SKM-1 (cell line): Measurements from ENCODE around the gene GNG10.
"Not testable (repeated sequence)": the region's sequence is repeated elsewhere in the genome, so short reads cannot be mapped to it uniquely, and the experiment has no call there.

Experiments used
- DNase-seq: peaks from one replicate; lab custom pipeline; 2025; ENCODE audit not compliant: unreplicated experiment; lab: John Stamatoyannopoulos, UW

GNG10 gene

DNA sequence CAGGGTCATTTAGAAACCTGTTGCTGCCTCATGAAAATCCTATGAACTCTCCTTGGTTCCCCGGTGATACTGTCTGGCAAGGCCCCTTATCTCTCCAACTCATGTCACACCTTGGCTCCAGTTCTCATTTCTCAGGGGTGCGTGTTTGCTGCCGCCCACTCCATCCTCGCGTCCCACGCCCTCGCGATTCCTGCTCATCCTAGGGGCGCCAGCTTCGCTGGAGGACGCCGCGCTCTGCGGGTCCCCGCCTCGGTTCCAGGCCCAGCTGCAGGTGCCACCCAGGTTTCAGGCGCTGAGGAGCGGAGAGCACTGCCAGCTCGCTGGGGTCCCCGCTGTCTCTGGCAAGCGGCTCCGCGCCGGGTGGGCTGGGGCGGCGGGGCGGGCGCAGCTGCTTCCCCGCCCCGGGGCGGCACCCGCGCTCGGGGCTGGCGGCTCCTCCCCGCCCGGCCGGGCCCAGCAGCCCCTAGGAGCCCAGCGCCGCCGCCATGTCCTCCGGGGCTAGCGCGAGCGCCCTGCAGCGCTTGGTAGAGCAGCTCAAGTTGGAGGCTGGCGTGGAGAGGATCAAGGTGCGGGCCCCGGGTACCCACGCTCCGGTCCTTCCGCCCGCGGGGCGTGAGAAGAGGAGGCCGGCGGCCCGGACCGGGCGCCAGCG lies at the start of gene GNG10:
Gene GNG10, plus strand, starts transcription at position 456 of the 652 bp plus-strand sequence. Its CDS starts 30 bp downstream, at position 486.
- no peak for DNase-seq

DNA sequence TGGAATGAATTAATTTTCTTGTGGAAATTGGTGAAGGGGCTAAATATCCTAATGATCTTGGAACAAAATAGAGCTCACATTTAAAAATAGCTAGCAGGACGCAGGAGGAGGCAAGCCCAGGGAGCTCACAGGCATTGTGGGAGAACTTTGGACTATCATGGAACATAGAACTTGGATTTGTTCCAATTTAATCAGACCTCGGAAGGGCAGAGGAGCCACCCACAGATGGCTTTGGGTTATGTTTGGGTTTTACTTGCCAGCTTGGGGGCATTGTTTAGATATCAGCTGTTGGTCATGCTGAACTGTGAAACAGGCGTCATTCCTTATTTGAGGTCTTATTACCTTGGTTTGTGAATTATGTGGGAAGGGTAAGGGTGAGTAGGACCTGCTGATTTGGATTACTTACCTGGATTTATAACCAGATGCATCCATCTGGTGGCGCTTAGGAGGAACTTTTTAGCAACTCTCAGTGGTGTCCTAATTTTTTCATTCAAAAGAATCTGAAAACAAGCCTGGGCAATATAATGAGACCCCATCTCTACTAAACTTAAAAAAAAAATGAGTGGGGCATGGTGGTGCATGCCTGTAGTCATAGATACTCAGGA lies 47.9 kb upstream of the GNG10 start:
- no peak for DNase-seq

DNA sequence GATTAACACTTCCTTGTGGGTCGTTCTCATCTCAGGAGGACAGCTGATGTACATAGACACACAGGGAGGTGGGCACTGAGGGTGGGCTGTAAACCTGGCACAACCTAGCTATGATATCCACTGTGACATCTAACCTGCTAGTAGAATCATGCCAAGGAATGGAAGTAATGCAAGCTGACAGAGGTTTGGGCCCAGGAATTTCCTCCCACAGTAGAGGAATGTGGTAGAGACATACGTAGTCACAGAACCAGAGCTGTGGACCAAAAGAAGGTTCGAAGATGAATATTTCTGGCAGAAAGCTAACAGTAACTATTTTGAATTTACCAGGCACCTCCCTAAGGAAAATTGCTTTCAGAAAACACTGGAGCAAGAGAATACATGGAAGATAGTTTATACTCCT lies 45.5 kb upstream of the GNG10 start:
- no peak for DNase-seq

DNA sequence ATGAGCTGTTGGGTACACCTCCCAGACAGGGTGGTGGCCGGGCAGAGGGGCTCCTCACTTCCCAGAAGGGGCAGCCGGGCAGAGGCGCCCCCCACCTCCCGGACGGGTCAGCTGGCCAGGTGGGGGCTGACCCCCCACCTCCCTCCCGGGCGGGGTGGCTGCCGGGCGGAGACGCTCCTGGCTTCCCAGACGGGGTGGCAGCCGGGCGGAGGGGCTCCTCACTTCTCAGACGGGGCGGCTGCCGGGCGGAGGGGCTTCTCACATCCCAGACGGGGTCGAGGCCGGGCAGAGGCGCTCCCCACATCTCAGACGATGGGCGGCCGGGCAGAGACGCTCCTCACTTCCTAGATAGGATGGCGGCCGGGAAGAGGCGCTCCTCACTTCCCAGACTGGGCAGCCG lies 44.1 kb upstream of the GNG10 start:
- not testable (repeated sequence) for DNase-seq

DNA sequence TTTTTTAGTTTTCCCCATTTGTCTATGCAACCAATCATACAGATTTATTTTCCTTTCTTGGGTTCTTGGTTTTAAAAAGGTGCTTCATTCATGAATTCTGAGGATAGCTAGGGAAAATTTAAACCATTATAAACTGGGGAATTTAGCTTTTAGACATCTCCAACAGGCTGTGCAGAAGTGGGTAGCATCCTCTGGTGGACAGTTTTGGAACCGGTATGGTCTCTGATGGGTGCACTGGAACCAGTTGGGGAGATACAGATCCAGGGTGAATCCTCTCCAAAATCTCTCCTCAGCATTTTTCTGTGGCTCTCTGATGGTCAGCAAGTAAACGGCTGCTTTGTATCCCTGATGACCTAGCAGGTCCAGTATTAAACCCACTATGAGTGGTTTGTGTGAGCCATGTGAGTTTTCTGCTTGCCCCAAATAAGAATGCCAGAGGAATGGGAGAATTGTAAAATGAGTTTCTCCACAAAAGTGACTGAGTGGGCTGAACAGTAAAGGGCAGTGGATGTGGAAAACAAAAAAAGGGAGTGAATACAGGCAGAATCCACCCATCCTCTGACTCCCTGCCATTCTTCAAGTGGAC lies 39.4 kb upstream of the GNG10 start:
- DNase-seq = no peak

DNA sequence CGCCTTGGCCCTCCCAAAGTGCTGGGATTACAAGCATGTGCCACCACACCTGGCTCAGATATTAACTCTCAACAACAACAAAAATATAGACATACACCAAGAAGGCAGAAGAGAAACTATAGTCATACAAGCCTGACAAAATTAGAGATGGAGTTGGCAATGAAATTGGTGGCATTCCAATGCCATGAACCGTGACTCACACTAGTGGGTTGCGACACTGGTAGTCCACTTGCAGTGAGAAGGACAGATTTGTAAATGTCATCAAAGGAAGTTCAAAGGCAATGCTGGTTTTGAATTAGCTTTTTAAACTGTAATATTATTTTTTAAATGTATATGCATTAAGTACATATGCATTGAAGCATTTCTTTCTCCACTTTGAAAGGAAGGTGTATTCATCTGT lies 38.8 kb upstream of the GNG10 start:
- no peak for DNase-seq

DNA sequence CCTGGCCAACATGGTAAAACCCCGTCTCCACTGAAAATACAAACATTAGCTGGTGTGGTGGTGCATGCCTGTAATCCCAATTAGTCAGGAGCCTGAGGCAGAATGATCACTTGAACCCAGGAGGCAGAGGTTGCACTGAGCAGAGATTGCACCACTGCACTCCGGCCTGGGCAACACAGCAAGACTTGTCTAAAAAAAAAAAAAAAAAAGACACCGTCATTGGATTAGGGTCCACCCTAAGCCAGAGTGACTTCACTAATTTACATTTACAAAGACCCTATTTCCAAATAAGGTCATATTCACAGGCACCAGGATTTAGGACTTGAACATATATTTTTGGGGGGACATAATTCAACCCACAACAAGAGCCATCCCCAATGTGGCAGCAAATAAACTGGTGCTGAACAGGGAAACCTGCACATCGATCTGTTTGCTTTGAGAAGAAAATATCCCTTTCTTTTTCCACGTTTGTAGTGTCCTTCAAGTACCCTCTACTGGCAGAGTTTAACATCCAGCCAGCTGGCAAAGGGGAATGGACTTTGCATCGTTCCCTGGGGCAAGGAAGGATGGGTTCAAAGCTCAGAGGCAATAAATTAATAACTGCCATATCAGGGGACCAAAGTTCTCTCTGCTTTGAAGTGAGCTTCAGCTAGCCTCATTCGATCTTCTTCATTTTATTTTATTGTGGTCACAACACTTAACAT lies 34.0 kb upstream of the GNG10 start:
- no peak for DNase-seq

DNA sequence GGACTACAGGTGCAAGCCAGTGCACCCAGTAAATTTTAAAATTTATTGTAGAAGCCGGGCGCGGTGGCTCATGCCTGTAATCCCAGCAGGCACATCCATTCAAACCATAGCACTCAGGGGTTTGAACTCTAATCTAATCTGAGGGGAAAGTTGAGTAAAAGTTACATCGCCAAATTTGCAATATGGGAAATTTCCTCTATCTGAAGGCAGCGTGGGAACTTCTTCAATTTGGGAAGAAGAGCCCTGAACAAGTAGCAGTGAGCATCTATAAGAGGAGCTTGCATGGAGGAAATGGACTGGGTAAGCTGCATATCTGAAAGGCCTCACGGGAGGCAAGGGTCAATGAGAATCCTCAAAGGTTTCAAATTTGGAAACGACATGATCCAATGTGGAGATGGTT lies 33.0 kb upstream of the GNG10 start:
- no peak for DNase-seq

DNA sequence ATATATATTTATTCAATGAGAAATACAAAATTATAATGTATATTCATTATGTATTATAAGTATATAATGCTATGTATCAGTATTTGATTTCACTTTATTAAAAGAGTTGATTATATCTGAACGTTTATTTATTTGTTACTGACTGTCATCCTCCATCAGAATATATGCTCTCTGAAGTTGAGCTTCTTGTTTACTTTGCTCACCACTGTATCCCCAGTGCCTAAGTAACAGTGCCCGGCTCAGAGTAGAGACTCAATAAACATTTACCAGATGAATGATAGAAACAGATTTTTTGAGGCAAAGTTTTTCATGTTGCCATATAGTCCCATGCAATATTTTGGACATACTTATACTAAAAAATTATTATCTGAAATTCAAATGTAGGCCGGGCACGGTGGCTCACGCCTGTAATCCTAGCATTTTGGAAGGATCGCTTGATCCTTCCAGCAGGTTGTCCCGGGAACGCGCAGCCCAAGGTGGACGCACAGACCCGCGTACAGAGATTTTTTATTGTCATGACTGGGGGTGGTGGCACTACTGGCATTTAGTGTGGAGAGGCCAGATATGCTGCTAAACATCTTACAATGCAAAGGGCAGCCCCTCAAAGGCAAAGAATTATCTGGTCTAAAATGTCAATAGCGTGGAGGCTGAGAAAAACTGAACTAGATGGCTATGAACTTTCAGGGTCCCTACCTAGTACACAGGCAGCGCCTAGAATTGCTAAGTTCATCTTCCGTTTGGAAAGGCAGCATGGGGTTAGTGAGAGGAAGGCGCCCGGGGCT lies 31.0 kb upstream of the GNG10 start:
- no peak for DNase-seq

DNA sequence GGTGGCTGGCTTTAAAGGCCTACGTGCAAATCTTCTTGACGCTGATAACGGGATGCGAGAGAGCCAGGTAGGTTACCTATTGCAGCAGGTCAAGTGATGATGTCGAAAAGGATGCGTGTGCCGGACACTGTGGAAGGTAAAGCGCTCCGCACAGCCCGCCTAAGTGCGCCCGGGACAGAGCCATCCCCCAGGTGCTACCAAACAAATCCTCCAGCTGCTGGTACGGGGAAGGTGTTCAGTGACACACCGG lies 30.5 kb upstream of the GNG10 start:
- DNase-seq = no peak

DNA sequence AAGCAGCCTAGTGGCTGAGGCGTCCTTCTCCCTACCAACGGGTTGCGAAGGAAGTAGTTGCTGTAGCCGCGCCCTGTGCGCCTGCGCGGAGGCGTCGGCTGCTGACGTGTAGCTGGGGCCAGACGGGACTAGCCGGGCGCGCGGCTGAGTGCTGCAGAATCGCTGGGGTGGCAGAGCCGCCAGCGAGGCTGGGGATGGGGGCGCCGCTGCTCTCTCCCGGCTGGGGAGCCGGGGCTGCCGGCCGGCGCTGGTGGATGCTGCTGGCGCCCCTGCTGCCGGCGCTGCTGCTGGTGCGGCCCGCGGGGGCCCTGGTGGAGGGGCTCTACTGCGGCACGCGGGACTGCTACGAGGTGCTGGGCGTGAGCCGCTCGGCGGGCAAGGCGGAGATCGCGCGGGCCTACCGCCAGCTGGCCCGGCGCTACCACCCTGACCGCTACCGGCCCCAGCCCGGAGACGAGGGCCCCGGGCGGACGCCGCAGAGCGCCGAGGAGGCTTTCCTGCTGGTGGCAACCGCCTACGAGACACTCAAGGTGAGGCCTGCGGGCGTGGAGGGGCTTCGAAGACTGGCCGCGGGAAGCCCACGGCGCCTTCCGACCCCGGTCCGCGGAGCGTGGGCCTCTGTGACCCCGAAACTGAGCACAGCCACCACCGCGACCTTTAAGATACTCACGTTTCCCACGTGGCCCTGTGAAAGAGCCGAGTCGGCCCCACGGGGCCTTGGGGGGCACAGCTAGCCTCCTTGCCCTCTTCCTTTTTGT lies 30.0 kb upstream of the GNG10 start, which contains the start of gene DNAJC25:
Gene DNAJC25, plus strand, starts transcription at position 121 of the 758 bp plus-strand sequence. Its CDS starts 74 bp downstream, at position 195.
- DNase-seq = peak; percentile 57

DNA sequence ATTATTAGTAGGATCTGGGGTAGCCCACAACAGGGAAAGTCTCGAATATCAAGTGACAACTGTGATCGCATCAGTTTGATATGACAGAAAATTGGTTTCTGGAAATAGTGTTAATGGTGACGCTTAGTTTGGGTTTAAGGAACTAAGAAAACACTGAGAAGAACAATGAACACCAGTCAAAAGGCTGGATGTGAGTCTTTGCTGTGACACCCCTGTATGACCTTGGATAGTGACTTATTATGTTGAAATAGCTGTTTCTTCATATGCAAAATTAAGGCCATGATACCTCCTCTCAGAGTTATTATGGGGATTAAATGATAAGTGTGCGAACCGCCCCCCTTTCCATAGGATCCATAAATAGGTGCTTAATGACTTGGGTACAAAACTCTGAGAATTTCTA lies 29.3 kb upstream of the GNG10 start:
- no peak for DNase-seq

DNA sequence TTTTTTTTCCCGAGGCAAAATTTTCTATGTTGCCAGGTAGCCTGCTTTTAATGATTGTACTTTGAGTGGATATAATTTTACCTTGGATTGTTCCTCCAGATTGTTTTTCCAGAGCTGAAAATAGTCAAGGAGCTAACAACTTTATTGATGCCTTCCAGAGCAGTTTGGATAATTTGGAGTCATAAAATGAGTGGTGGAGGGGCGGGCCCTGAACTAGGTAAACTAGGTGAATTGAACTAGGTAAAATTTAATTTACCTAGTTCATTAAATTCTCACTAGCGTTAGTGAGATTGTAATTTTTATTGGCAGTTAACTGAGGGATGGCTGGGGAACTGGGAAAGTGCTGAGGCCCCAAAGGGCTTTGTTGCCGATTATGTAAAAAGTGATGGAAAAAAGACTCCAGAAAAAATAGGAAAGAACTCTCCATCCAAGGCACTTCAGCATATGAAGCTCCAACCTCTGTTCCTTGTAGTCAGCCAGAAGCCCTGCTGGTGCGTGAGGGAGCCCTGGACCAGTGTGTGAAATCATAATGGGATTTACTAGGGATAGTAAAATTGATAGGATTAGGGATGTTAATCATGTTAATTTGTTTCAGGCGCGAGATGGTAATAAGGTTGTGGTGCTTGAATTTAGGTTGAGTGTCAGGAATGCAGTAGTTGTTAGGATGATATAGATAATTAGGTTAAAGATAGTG lies 28.6 kb upstream of the GNG10 start:
- DNase-seq = no peak

DNA sequence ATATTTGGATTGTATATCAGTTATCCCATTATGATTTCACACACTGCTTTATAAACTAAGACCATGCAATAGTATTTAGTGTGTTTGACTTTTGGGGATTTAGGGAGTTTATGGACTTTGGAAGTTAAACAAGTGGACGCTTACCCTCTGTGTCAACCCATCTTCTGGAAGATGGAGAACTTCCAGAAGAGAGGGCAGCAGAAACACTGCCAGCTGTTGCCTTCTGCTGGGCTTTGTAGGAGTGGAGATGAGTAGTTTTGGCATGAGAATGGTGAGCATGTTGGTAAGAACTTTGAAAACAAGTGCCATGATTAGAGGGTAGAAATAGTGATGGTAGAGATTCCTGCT lies 28.0 kb upstream of the GNG10 start:
- no peak for DNase-seq

DNA sequence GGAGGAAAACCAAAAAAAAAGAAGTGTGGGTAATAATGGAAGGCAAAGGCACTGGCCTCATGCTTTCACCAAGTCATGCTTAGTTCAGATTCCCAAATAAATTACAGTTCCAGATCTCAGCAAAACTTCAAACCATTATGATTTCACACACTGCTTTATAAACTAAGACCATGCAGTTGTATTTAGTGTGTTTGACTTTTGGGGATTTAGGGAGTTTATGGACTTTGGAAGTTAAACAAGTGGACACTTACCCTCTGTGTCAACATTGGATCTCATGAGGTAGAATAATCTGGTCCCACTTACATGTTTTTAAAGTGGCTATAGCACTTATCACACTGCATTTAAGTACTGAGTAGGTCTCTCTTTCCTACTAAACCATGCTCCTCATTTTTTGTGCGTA lies 26.5 kb upstream of the GNG10 start:
- no peak for DNase-seq

DNA sequence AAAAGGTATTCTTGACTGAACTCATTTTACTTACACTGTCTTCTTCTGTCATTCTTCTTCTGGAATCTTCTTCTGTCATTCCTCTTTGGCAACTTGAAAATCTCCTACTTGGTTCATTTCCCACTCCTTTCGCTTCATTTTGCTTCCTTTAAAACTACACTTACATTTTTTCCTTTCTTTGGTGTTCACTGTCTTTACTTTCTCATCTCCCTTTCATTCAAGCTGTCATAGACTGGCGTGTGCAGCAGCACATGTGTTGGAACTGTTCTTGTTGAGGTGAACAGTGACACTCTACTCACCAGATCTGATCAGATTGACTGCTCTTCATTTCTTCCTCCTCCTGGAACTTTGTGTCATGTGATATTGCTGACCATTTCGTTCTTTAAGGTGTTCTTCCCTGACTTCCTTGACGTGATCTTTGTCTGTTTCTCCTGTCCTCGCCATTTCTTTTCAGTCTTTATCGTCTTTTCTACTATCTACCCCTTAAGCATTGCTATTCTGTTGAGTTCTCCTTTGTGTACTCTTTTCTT lies 23.9 kb upstream of the GNG10 start:
- DNase-seq = no peak

DNA sequence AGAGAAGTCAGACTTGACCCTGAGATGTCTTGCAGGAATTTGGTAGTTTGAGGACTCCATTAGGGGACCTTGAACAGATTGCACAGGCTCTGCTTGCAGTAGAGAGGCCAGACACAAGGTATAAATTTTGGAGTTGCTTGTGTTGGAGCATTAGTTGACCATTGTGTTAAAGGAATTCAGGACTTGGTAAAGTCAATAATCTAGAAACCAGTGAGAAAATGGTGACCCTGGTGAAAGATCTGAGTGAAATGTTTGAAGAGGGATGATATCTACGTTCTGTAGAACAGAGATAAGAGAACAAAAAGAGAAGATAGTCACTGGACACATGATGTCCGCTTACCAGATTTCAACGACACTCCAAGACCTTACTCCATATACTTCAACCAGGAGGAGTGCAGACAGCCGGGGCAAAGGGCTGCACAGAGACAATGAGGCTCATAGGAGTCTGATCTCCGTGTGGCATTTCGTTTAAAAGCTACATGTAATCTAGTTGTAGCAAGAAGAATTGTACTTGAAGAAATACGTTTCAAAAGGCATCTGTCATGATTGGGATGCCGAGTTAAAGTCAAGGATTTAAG lies 17.1 kb upstream of the GNG10 start:
- no peak for DNase-seq

DNA sequence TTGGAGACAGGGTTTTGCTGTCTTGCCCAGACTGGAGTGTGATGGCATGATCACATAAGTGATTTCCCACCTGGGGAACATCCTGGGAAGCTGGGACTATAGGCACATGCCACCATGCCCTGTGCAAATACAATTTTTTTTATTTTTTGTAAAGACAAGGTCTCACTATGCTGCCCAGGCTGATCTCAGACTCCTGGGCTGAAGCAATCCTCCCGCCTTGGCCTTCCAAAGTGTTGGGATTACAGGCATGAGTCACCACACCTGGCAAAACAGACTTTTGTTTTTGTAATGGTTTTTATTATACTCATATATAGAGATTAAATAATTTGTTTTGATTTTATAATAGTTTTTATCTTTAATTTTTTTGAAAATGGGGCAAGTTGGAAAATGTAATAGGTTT lies 15.6 kb upstream of the GNG10 start:
- DNase-seq = no peak

DNA sequence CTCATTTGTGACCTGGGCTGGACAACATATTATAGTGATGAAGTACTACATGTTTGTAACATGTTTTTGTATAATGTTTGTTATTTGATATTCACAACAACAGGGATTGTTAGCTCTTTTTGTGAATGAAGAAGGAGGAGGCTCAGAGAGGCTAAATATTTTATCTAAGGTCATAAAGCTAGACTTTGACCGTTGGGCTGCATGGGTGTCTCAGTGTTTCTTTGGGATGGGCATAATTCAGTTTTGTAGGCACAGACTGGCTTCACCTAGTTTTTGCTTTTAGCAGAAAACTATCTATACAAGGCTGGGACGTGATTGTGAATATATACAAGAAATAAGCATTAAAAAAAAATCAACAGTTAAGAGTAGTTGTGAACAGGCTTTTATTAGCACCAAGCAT lies 15.0 kb upstream of the GNG10 start:
- no peak for DNase-seq

DNA sequence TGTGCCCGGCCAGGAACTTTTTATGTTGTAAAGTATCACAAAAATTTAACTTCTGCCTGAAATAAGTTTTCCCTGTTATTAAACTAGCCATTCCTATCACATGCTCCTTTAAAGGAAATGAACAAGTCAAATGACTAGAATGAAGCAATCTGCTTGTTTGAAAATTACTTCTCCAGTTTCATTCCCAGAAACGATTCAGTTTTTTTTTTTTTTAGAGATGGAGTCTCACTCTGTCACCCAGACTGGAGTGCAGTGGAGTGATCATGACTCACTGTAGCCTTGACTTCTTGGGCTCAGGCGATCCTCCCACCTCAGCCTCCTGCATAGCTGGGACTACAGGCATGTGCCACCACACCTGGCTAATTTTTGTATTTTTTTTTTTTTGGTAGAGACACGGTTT lies 13.3 kb upstream of the GNG10 start:
- no peak for DNase-seq
